ENCODE measurements around the gene SLC30A7. TPM values are rescaled to one million over a fixed set of nuclear protein-coding genes. Genes with fewer than 3 reads are reported as not detected.

SLC30A7 gene
- total RNA-seq, 2 experiments from 2014 or later: 21.6 to 21.7 TPM

DNA sequence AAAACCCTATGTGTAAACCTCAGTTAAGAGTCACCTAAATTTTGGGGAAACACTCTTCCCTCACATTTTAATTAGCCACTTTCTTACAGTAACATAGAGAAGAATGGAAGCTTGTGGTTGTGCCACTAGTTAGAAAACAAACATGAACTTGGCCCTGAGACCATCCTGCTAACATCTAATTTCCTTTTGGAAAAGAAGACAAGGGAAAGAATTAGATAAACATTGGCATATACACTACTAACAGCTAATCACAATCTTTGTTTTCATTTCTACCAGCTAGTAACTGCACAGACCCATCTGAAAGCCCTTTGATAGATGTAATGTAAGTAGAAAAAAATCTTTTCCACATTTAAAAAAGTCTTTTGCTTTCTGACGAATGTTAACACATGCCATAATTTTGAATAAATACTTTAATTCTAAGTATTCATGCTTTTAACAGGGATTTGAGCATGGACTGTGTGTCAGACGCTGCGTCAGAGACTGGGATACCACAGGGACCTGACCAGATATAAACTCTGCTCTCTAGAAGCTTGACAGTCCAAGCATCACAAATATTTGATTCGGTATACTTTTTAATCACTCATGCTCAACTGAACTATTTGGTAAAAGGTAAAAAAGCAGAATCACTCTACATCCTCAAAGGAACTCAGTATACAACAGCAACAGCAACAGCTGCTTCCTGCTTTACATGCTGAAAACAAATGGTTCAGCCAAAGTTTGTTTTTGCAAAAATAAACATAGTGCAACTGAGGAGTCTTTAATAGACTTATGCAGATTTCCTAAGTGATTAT is 99.5 kb downstream of the SLC30A7 start:
- DNase-seq: peak in 1 of 14 experiments; percentile 22
- no peak overlapping the region for H3K27ac ChIP-seq (ENCODE audit: low read depth in 1 of 2, low read length in 2 of 2)
- ATAC-seq (ENCODE audit: poor library complexity): peak; percentile 43
- peaks cover 9% of the 10 kb centered on the region for H3K36me3 ChIP-seq (ENCODE audit: insufficient read depth, low read length)
- Mint-ChIP-seq H3K27me3 (no peaks in the 10 kb centered on the region), H3K36me3 (ENCODE audit: low read depth) (peaks cover 75% of the 10 kb centered on the region), H3K9me3 (no peaks in the 10 kb centered on the region), H3K27ac (peak overlapping the region; percentile 75), H3K4me3 (peak overlapping the region; percentile 3), H3K4me1 (ENCODE audit: low read depth) (peaks cover 46% of the 10 kb centered on the region)
- ChIA-PET POLR2A (interaction anchor here (1.0 to 1.7 kb wide), 9 partner anchors 8 to 246 kb away, joined by 3 to 7 read pairs (median 3); no protein-coding TSS in a partner anchor), CTCF (interaction anchor here (1.0 kb wide), 1 partner anchor 10 kb away, joined by 3 read pairs; no protein-coding TSS in a partner anchor)
- TF ChIP-seq, protein P1, sequence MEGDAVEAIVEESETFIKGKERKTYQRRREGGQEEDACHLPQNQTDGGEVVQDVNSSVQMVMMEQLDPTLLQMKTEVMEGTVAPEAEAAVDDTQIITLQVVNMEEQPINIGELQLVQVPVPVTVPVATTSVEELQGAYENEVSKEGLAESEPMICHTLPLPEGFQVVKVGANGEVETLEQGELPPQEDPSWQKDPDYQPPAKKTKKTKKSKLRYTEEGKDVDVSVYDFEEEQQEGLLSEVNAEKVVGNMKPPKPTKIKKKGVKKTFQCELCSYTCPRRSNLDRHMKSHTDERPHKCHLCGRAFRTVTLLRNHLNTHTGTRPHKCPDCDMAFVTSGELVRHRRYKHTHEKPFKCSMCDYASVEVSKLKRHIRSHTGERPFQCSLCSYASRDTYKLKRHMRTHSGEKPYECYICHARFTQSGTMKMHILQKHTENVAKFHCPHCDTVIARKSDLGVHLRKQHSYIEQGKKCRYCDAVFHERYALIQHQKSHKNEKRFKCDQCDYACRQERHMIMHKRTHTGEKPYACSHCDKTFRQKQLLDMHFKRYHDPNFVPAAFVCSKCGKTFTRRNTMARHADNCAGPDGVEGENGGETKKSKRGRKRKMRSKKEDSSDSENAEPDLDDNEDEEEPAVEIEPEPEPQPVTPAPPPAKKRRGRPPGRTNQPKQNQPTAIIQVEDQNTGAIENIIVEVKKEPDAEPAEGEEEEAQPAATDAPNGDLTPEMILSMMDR (IDR thresholded peaks at IDR 0.05): no peak
- no peaks in the 10 kb centered on the region for H3K27me3 ChIP-seq (ENCODE audit: control insufficient read depth in 1 of 2, insufficient read depth in 2 of 2, low read length in 2 of 2)
- intact Hi-C loops (cut with DNase I, micrococcal nuclease): loop anchor here in 1 of 2 experiments (5.0 kb wide), 1 partner anchor 68 kb away; no protein-coding TSS in a partner anchor
- peaks cover 0 to 5% of the 10 kb centered on the region in 2 experiments for H3K9me3 ChIP-seq (ENCODE audit: control insufficient read depth in 1 of 2, insufficient read depth in 1 of 2, low read length in 2 of 2)
- H3K4me1 ChIP-seq (ENCODE audit: insufficient read depth, low read length): no peaks in the 10 kb centered on the region
- no peak overlapping the region for H3K4me3 ChIP-seq (ENCODE audit: low read length)

DNA sequence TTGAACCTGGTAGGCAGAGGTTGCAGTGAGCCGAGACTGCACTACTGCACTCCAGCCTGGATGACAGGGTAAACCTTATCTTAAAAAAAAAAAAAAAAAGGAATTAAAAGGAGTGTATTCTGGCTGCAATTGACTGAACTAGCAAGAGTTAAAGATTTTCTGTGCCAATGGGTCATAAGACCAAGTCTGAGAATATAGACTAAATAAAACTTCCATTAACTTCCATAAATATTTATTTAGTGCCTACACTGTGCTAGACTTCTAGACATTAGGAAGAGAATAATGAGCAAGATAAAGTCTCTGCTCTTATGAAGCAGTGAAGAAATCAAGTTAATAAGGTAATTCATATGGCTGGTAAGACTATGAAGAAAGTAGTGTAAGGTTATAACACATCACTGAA is 102.5 kb downstream of the SLC30A7 start:
- H3K4me1 Mint-ChIP-seq (ENCODE audit: low read depth): peaks cover 66% of the 10 kb centered on the region

DNA sequence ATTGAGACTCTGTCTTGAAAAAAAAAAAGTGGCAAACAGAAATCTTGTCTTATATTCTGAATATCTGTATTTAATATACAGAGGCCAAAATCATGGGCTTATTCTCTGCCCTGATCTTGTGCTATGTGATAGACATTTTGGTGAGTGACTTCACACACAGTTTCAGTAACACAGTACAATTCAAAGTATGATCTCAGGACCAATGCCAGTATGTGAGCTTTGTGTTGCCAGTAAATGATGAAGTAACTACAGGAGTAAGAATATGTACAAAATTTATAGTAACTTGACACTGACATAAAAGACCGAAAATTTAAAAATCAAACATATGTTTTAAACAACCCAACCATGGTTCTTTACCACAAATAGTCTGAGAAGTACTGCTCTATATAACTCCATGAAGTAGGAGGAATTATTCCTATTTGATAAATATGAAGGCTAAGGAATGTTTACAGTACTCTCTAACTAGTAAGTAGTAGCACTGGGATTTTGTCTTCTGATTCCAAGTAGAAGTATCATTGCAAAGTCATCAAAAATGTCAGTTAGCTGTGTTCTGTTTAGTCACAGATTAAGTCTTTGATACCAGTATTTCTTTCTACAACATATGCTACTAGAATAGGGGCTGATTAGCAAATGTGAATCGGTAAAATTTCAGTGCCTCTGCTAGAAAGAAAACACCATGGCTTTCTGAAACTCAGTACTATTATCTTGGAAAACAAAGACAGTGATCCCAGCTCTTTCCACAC is 104.4 kb downstream of the SLC30A7 start:
- H3K4me3 ChIP-seq (ENCODE audit: low read length): no peak overlapping the region
- CTCF ChIA-PET: interaction anchor here (1.4 kb wide), 1 partner anchor 30 kb away, joined by 6 read pairs; no protein-coding TSS in a partner anchor
- H3K27ac ChIP-seq (ENCODE audit: low read depth in 1 of 2, low read length in 2 of 2): no peak overlapping the region
- DNase-seq: no peak
- peaks cover 10% of the 10 kb centered on the region for H3K36me3 ChIP-seq (ENCODE audit: insufficient read depth, low read length)
- H3K9me3 ChIP-seq (ENCODE audit: control insufficient read depth in 1 of 2, insufficient read depth in 1 of 2, low read length in 2 of 2): no peaks in the 10 kb centered on the region
- POLR2A ChIA-PET: interaction anchor here (1.0 kb wide), 1 partner anchor 73 kb away, joined by 3 read pairs; no protein-coding TSS in a partner anchor
- peaks cover 76% of the 10 kb centered on the region for H3K4me1 Mint-ChIP-seq (ENCODE audit: low read depth)
- H3K36me3 Mint-ChIP-seq (ENCODE audit: low read depth): peaks cover 57% of the 10 kb centered on the region
- TF ChIP-seq, protein P1 (IDR thresholded peaks at IDR 0.05): no peak
- H3K27me3 Mint-ChIP-seq: no peaks in the 10 kb centered on the region
- H3K27me3 ChIP-seq (ENCODE audit: control insufficient read depth in 1 of 2, insufficient read depth in 2 of 2, low read length in 2 of 2): no peaks in the 10 kb centered on the region
- no peak overlapping the region for H3K27ac Mint-ChIP-seq
- H3K4me3 Mint-ChIP-seq: no peak overlapping the region
- H3K4me1 ChIP-seq (ENCODE audit: insufficient read depth, low read length): peaks cover 14% of the 10 kb centered on the region
- H3K9me3 Mint-ChIP-seq: no peaks in the 10 kb centered on the region
- intact Hi-C loops (cut with DNase I, micrococcal nuclease): no loop called here
- ATAC-seq (ENCODE audit: poor library complexity): no peak

More for the DNA sequence above, 102.5 kb downstream of the SLC30A7 start:
- TF ChIP-seq, protein P1 (IDR thresholded peaks at IDR 0.05): no peak
- Histone ChIP-seq H3K27me3 (ENCODE audit: control insufficient read depth in 1 of 2, insufficient read depth in 2 of 2, low read length in 2 of 2) (no peaks in the 10 kb centered on the region), H3K4me3 (ENCODE audit: low read length) (no peak overlapping the region), H3K27ac (ENCODE audit: low read depth in 1 of 2, low read length in 2 of 2) (no peak overlapping the region), H3K9me3 (ENCODE audit: control insufficient read depth in 1 of 2, insufficient read depth in 1 of 2, low read length in 2 of 2) (no peaks in the 10 kb centered on the region), H3K4me1 (ENCODE audit: insufficient read depth, low read length) (peaks cover 10% of the 10 kb centered on the region), H3K36me3 (ENCODE audit: insufficient read depth, low read length) (peaks cover 10% of the 10 kb centered on the region)
- Mint-ChIP-seq H3K4me3 (no peak overlapping the region), H3K9me3 (no peaks in the 10 kb centered on the region), H3K36me3 (ENCODE audit: low read depth) (peaks cover 65% of the 10 kb centered on the region), H3K27me3 (no peaks in the 10 kb centered on the region), H3K27ac (no peak overlapping the region)
- ATAC-seq (ENCODE audit: poor library complexity): no peak
- DNase-seq: no peak
- CTCF ChIA-PET: no interaction called here
- POLR2A ChIA-PET: no interaction called here
- intact Hi-C loops (cut with DNase I, micrococcal nuclease): loop anchor here in 1 of 2 experiments (5.0 kb wide), 1 partner anchor 71 kb away; no protein-coding TSS in a partner anchor

Data from CD4-positive, alpha-beta T cell (primary cell).